ENCODE data around the gene FAM184B.

GRCh38 chr4:17763416-17763815 lies 18.0 kb downstream of the FAM184B start:
- no peak for TF ChIP-seq CTCF (conservative IDR thresholded peaks at IDR 0.05; ENCODE audit: low read depth, low read length)
- TF ChIP-seq CEBPB (IDR thresholded peaks at IDR 0.05; ENCODE audit: low read depth, low read length) = no peak
- no peak for TF ChIP-seq SMC3 (IDR thresholded peaks at IDR 0.05; ENCODE audit: low read depth, low read length)
- no peak for TF ChIP-seq RAD21 (IDR thresholded peaks at IDR 0.05; ENCODE audit: low read length)
- no peak for TF ChIP-seq POLR2A (IDR thresholded peaks at IDR 0.05; ENCODE audit: low read depth, low read length)
- no peak for TF ChIP-seq FOS (IDR thresholded peaks at IDR 0.05; ENCODE audit: low read depth, low read length)
